K562 (cell line): ENCODE results near the gene CHCHD5. TPM values are rescaled to one million over a fixed set of nuclear protein-coding genes. Genes with fewer than 3 reads are reported as not detected.

Experiments used
- ATAC-seq: fragments of 200-7000 bp; cut with Tn5 transposase; 3 replicates; pipeline ENCODE4 v1.9.1; 2020; ENCODE audit warnings: moderate library complexity
- BruUV-seq: library from RNA; stranded (reverse); fragments of 400-500 nt; replicated peaks from 2 replicates; lab custom pipeline; 2021; lab: Mats Ljungman, UMichigan
- CTCF ChIA-PET: fragments of 300-600 bp; formaldehyde crosslinking; extraction: SDS; loops from one replicate; lab custom pipeline; 2021; ENCODE audit warnings: low intra/inter-chr PET ratio; lab: Yijun Ruan, JAX
- POLR2A ChIA-PET: fragments of 300-600, 350-650 bp; sonication (Branson Sonifier 250); formaldehyde crosslinking; extraction: SDS; loops from one replicate; lab custom pipeline; 2021; ENCODE audit warnings: antibody characterized with exemption, inconsistent platforms; lab: Yijun Ruan, JAX
- DNase-seq, 4 experiments: peaks; one replicate each; pipeline versions ENCODE4 v3.0.0 to v3.0.0-alpha.2; 2011 to 2018; ENCODE audit warnings: low spot score in 3 of 4, mixed read lengths in 3 of 4; ENCODE audit errors: extremely low read depth in 1 of 4
- FAIRE-seq: peaks from 2 replicates; lab custom pipeline; 2011; peaks lifted over from hg19 to GRCh38; lab: Jason Lieb, UNC
- H2AFZ ChIP-seq: 2 replicates; pipeline ENCODE4 v1.6.0; 2011; ENCODE audit warnings: low read depth, low read length, control low read depth, inconsistent platforms
- H3K27ac ChIP-seq: fragments of 200-600 bp; 3 replicates; pipeline ENCODE4 v1.8.0; 2011; ENCODE audit warnings: low read depth, mild to moderate bottlenecking, control low read depth, inconsistent platforms, low read length, moderate library complexity, mixed read lengths; ENCODE audit errors: extremely low read depth
- H3K27me3 ChIP-seq, 2 experiments: fragments of 300-600 bp in 1 of 2; 2 replicates in 1 of 2; 3 replicates in 1 of 2; pipeline versions ENCODE4 v1.6.0 to v1.8.0; 2011; ENCODE audit warnings: inconsistent platforms in 2 of 2, low read length in 2 of 2, mild to moderate bottlenecking in 1 of 2, mixed read lengths in 1 of 2, moderate library complexity in 1 of 2; ENCODE audit not compliant: control insufficient read depth in 2 of 2, insufficient read depth in 2 of 2
- H3K36me3 ChIP-seq: fragments of 300-600 bp; 3 replicates; pipeline ENCODE4 v1.8.0; 2011; ENCODE audit warnings: mild to moderate bottlenecking, low read length, inconsistent platforms; ENCODE audit not compliant: control insufficient read depth, insufficient read depth
- H3K4me1 ChIP-seq, 2 experiments: fragments of 200-600 bp in 1 of 2; replicated peaks in 1 of 2; 2 replicates in 1 of 2; 3 replicates in 1 of 2; pipeline versions ENCODE4 v1.5.1 to v1.8.0; 2011; ENCODE audit warnings: inconsistent platforms in 2 of 2, low read length in 2 of 2, mild to moderate bottlenecking in 1 of 2, mixed read lengths in 1 of 2, moderate library complexity in 1 of 2; ENCODE audit not compliant: control insufficient read depth in 2 of 2, insufficient read depth in 2 of 2
- H3K4me2 ChIP-seq: 2 replicates; pipeline ENCODE4 v1.6.1; 2011; ENCODE audit warnings: low read length, control low read depth, inconsistent platforms, mixed read lengths; ENCODE audit not compliant: insufficient read depth
- H3K4me3 ChIP-seq: fragments of 200-600 bp; sonication (generic), shearing (Covaris generic); 2 replicates; pipeline ENCODE4 v1.5.1; 2016; ENCODE audit warnings: control low read depth, inconsistent platforms
- H3K79me2 ChIP-seq: fragments of 200-600 bp; 3 replicates; pipeline ENCODE4 v1.8.0; 2011; ENCODE audit warnings: low read length, inconsistent platforms; ENCODE audit not compliant: control insufficient read depth, insufficient read depth
- H3K9ac ChIP-seq, 2 experiments: 2 replicates each; pipeline versions ENCODE4 v1.6.0 to v1.6.1; 2011; ENCODE audit warnings: low read depth in 2 of 2, low read length in 2 of 2, control low read depth in 1 of 2, inconsistent platforms in 1 of 2, mild to moderate bottlenecking in 1 of 2, mixed read lengths in 1 of 2; ENCODE audit not compliant: insufficient read depth in 1 of 2
- H3K9me1 ChIP-seq: one replicate; pipeline ENCODE4 v1.6.0; 2011; ENCODE audit warnings: inconsistent platforms, mild to moderate bottlenecking, low read length, moderate library complexity; ENCODE audit not compliant: control insufficient read depth, insufficient read depth
- H3K9me3 ChIP-seq: replicated peaks from 2 replicates; pipeline ENCODE4 v1.5.1; 2011; ENCODE audit warnings: low read depth, low read length, inconsistent platforms; ENCODE audit not compliant: control insufficient read depth, insufficient read depth
- H4K20me1 ChIP-seq: replicated peaks from 2 replicates; pipeline ENCODE4 v1.6.1; 2011; ENCODE audit warnings: low read length, inconsistent platforms, mixed read lengths; ENCODE audit not compliant: control insufficient read depth, insufficient read depth
- GATAD2B ChIP-seq: fragments of 450-650 bp; IDR thresholded peaks from 2 replicates; pipeline ENCODE4 v1.6.1; 2017; ENCODE audit warnings: mild to moderate bottlenecking, borderline replicate concordance
- JUND ChIP-seq, 2 experiments: IDR thresholded peaks; 2 replicates in 1 of 2; 3 replicates in 1 of 2; pipeline ENCODE4 v1.6.1; 2011; ENCODE audit warnings: borderline replicate concordance in 2 of 2, low read depth in 2 of 2, low read length in 2 of 2, improper control_type of control experiment in 1 of 2, missing biosample characterization in 1 of 2, missing genetic modification characterization in 1 of 2, missing genetic modification reagents in 1 of 2
- MTA1 ChIP-seq: fragments of 450-650 bp; IDR thresholded peaks from 2 replicates; pipeline ENCODE4 v1.6.1; 2017; ENCODE audit warnings: borderline replicate concordance
- SMARCE1 ChIP-seq: fragments of 450-650 bp; IDR thresholded peaks from 2 replicates; pipeline ENCODE4 v1.7.1; 2016; ENCODE audit warnings: mild to moderate bottlenecking
- TAF7 ChIP-seq: fragments of 450-650 bp; IDR thresholded peaks from 2 replicates; pipeline ENCODE4 v1.6.1; 2016; ENCODE audit warnings: missing genetic modification characterization, missing compliant biosample characterization
- TCF7 ChIP-seq: sonication (generic); IDR thresholded peaks from 2 replicates; pipeline ENCODE4 v1.6.1; 2016; ENCODE audit warnings: antibody characterized with exemption, borderline replicate concordance
- ZNF311 ChIP-seq: fragments of 250-450 bp; sonication (Bioruptor Pico); IDR thresholded peaks from 2 replicates; pipeline ENCODE4 v1.4.0; 2020; ENCODE audit warnings: mild to moderate bottlenecking, moderate library complexity
- ZNF584 ChIP-seq: fragments of 200-800 bp; sonication (Bioruptor generic); IDR thresholded peaks from 2 replicates; pipeline ENCODE4 v1.6.1; 2016; ENCODE audit warnings: low read depth, mild to moderate bottlenecking, missing genetic modification characterization, missing compliant biosample characterization
- ZNF589 ChIP-seq: fragments of 200-800 bp; sonication (Bioruptor generic); IDR thresholded peaks from 2 replicates; pipeline ENCODE4 v1.6.1; 2016; ENCODE audit warnings: low read depth, missing genetic modification characterization, missing compliant biosample characterization
- ZNF75A ChIP-seq: fragments of 450-650 bp; formaldehyde crosslinking; IDR thresholded peaks from 2 replicates; pipeline ENCODE4 v1.4.0; 2020; ENCODE audit warnings: mild to moderate bottlenecking
- WGBS: fragments of 100-300 bp; shearing (Covaris generic); methylation state at CpG from one replicate; pipeline ENCODE4 v1.1.6; 2016; ENCODE audit warnings: low coverage, mixed read lengths; ENCODE audit not compliant: insufficient coverage; ENCODE audit errors: missing lambda C conversion rate; 5-methylcytosine and 5-hydroxymethylcytosine counted together
- in situ Hi-C: fragments of 300-500 bp; cut with MboI; formaldehyde crosslinking; loops from 4 replicates; pipeline ENCODE4 v1.15.0; 2018; ENCODE audit warnings: inconsistent platforms, mixed read lengths
- intact Hi-C: fragments of 100-400 bp; cut with micrococcal nuclease; formaldehyde crosslinking; loops from 2 replicates; pipeline ENCODE4 v1.14.2; 2022
- polyA plus RNA-seq, 8 experiments: library from polyadenylated mRNA; depleted of rRNA in 4 of 8; stranded (reverse) in 5 of 8; unstranded in 3 of 8; fragments of >200 nt; fragmentation: Nextera tagmentation in 2 of 8; fragmentation: Illumina TruSeq in 1 of 8; extraction: Ambion mirVana in 2 of 8; extraction: Trizol in 1 of 8; gene quantifications; 2 replicates each; pipeline versions ENCODE4 v1.2.1 to v1.2.3, GENCODE V29; 2011 to 2014; ENCODE audit warnings: inconsistent platforms in 1 of 8, missing spikeins in 1 of 8
- total RNA-seq, 7 experiments: library from RNA; depleted of rRNA in 6 of 7; stranded (reverse); fragments of >200 nt in 6 of 7; fragmentation: Illumina TruSeq in 2 of 7; extraction: Trizol in 2 of 7; gene quantifications; 2 replicates each; pipeline versions ENCODE4 v1.2.1 to v1.2.3, GENCODE V29; 2011 to 2021; ENCODE audit warnings: low replicate concordance in 1 of 7
- TF ChIP-seq, protein P1 (sequence below): fragments of 450-650 bp; IDR thresholded peaks from 2 replicates; pipeline ENCODE4 v1.6.1; 2016
- TF ChIP-seq, protein P2 (sequence below): fragments of 250-450 bp; sonication (Bioruptor Pico); IDR thresholded peaks from 2 replicates; pipeline ENCODE4 v1.4.0; 2020
- TF ChIP-seq, protein P3 (sequence below), 2 experiments: fragments of 250-450 bp in 1 of 2; fragments of 450-650 bp in 1 of 2; sonication (Bioruptor Pico) in 1 of 2; IDR thresholded peaks; 2 replicates each; pipeline versions ENCODE4 v1.6.1 to v1.8.0; 2016 to 2021; ENCODE audit warnings: mild to moderate bottlenecking in 2 of 2, moderate library complexity in 2 of 2, missing compliant biosample characterization in 1 of 2, missing genetic modification characterization in 1 of 2

Gene CHCHD5
- total and polyA plus RNA-seq, 9 of the 15 experiments (the other 6 are each of a cell fraction or from before 2014, with no cell fraction given): 7.4 to 79.3 (median 33.4) TPM

DNA sequence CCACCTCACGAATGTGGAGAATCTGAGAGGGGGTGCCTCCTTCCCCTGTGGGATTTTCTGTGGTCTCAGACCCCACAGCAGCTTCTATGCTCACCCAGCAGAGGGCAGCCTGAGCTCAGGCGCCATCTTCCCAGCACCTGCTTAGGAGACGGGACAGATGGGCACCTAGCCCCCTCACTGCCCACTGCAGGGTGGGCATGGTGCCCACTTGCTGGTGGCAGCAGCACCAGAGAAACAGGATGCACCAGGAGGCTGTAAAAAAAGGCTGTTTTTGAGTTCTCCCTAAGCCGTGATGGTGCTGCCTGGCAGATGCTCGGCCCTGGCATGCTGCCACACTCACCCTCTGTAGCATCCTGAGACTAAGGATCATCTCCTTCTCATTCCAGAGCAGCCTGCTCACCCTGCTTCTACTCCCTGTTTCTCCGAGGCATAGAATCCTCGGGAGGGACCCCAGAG is 42.2 kb downstream of the CHCHD5 start (continued):
- TF ChIP-seq, protein P1, sequence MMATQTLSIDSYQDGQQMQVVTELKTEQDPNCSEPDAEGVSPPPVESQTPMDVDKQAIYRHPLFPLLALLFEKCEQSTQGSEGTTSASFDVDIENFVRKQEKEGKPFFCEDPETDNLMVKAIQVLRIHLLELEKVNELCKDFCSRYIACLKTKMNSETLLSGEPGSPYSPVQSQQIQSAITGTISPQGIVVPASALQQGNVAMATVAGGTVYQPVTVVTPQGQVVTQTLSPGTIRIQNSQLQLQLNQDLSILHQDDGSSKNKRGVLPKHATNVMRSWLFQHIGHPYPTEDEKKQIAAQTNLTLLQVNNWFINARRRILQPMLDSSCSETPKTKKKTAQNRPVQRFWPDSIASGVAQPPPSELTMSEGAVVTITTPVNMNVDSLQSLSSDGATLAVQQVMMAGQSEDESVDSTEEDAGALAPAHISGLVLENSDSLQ: no peak
- TF ChIP-seq, protein P2, sequence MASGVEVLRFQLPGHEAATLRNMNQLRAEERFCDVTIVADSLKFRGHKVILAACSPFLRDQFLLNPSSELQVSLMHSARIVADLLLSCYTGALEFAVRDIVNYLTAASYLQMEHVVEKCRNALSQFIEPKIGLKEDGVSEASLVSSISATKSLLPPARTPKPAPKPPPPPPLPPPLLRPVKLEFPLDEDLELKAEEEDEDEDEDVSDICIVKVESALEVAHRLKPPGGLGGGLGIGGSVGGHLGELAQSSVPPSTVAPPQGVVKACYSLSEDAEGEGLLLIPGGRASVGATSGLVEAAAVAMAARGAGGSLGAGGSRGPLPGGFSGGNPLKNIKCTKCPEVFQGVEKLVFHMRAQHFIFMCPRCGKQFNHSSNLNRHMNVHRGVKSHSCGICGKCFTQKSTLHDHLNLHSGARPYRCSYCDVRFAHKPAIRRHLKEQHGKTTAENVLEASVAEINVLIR: no peak

DNA sequence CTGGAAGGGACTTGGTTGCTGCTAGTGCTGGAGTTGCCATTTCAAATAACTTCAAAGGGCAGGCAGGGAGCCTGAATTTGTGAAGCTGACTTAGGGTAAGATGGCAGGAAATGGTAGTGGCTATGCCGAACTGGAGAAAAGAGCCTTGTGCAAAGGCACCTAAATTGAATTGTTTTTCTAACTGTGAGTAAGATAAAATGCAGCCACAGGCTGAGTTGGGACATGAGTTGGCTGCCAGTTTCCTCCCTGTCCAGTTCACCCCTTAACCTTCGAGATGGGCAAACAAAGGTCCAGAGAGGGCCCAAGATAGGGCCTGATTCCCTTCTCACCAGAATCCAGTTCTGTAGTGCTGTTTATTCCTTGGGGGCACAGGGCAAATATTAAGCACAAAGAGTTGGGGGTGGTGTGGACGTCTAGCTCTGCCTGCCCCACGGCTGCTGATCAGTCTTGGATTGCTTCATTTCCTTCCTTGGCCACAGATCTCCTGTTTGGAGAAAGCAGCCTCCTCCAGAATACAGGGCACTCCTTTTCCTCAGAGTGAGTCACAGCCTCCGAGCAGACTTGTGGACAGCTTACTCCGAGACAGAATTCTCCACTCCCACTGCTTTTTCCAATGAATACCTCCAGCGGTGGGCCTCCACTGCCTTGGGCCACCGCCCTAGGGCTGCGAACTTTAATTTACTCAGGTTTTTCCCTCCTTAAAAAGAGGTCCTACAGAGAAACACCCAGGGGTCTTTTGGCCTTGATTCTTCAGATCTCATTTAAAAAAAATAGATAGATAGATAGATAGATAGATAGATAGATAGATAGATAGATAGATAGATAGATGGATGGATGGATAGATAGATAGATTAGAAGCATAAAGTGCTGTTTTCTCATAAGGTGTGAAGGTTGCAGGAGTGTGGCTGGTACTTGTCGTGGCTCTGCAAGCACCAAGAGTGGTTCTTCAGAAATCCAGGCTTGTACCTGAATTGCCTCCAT is 42.9 kb downstream of the CHCHD5 start:
- H3K27ac ChIP-seq: peak overlapping the region; percentile 37; the same call in 1 of the 3 replicates
- 24% methylated on average over 10 of the region's 10 CpGs for WGBS
- peak overlapping the region; percentile 29 for H3K4me2 ChIP-seq
- H3K9me3 ChIP-seq: no peaks in the 10 kb centered on the region
- peak; percentile 29 for FAIRE-seq
- in situ Hi-C loops (loop anchor here (5.0 kb wide), 1 partner anchor 100 kb away; no protein-coding TSS in a partner anchor), intact Hi-C loops (loop anchor here (2.0 kb wide), 2 partner anchors 17 to 63 kb away; partner anchors contain the start of gene SLC20A1)
- no peaks in the 10 kb centered on the region for H3K9me1 ChIP-seq
- H3K79me2 ChIP-seq: no peaks in the 10 kb centered on the region
- H3K27me3 ChIP-seq: no peaks in the 10 kb centered on the region
- H2AFZ ChIP-seq: peak overlapping the region; percentile 87
- ChIA-PET POLR2A (interaction anchor here (0.7 to 1.3 kb wide), 8 partner anchors 8 to 118 kb away, joined by 3 to 6 read pairs (median 3); no protein-coding TSS in a partner anchor), CTCF (interaction anchor here (0.9 to 4.2 kb wide), 3 partner anchors 98 to 257 kb away, joined by 3 to 48 read pairs (median 3); no protein-coding TSS in a partner anchor)
- no peaks in the 10 kb centered on the region for H4K20me1 ChIP-seq
- no peaks in the 10 kb centered on the region for H3K36me3 ChIP-seq
- peaks cover 15 to 53% of the 10 kb centered on the region in 2 experiments for H3K4me1 ChIP-seq
- peak; percentile 10; the same call in 2 of the 3 replicates for ATAC-seq
- no TSS peak for BruUV-seq
- peak overlapping the region in 1 of 2 experiments; percentile 57; a peak in 1 of 4 replicates for H3K9ac ChIP-seq
- peak in 1 of 4 experiments; percentile 53 for DNase-seq
- H3K4me3 ChIP-seq: no peak overlapping the region
- TF ChIP-seq ZNF311 (peak; percentile 32; the same call in 1 of the 2 replicates), TAF7 (tag) (no peak), SMARCE1 (no peak), TCF7 (no peak), JUND (IDR thresholded peaks at IDR 0.05; ENCODE audit: borderline replicate concordance, low read depth, low read length) (peak; percentile 66; the same call in 1 of the 2 replicates), JUND (tag; IDR thresholded peaks at IDR 0.05; ENCODE audit: borderline replicate concordance, low read depth, low read length) (no peak), ZNF75A (CRISPR knock-in tag) (no peak), ZNF584 (CRISPR knock-in tag) (peak; percentile 63; the same call in 1 of the 2 replicates), GATAD2B (peak; percentile 96), ZNF589 (CRISPR knock-in tag) (peak; percentile 41; the same call in 1 of the 2 replicates), MTA1 (peak; percentile 49; the same call in 1 of the 2 replicates)
- TF ChIP-seq, protein P3, sequence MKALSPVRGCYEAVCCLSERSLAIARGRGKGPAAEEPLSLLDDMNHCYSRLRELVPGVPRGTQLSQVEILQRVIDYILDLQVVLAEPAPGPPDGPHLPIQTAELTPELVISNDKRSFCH (CRISPR knock-in tag; IDR thresholded peaks at IDR 0.05): no peak
- TF ChIP-seq, protein P3 (tag; IDR thresholded peaks at IDR 0.05): no peak
